ENCODE measurements around the gene RNF10. TPM values are rescaled to one million over a fixed set of nuclear protein-coding genes. Genes with fewer than 3 reads are reported as not detected.
A peak's percentile ranks its signal among the peaks of the same experiment; 100 is the strongest.

Gene RNF10
- total and polyA plus RNA-seq, 10 of the 15 experiments (the other 5 are each of a cell fraction or from before 2014, with no cell fraction given): 48.2 to 127 (median 64.5) TPM

GRCh38 chr12:120534203-120534702 is at the start of gene RNF10 (continued):
- peak; percentile 73 for TF ChIP-seq ZNF687 (IDR thresholded peaks at IDR 0.05)
- peak; percentile 86 for TF ChIP-seq PML (IDR thresholded peaks at IDR 0.05; ENCODE audit: low read length)
- TF ChIP-seq GABPA (IDR thresholded peaks at IDR 0.05; ENCODE audit: low read depth): peak; percentile 44; the same call in 1 of the 2 replicates
- TF ChIP-seq RAD51 (IDR thresholded peaks at IDR 0.05): peak; percentile 71; the same call in 1 of the 2 replicates
- peak; percentile 29; the same call in 1 of the 2 replicates for TF ChIP-seq ATF7 (IDR thresholded peaks at IDR 0.05; ENCODE audit: low read depth)
- no peak for TF ChIP-seq BCL11A (IDR thresholded peaks at IDR 0.05; ENCODE audit: low read depth, low read length)
- no peak for TF ChIP-seq ETV6 (conservative IDR thresholded peaks at IDR 0.05 in 1 of 2, IDR thresholded peaks at IDR 0.05 in 1 of 2; ENCODE audit: borderline replicate concordance in 1 of 2, low read depth in 1 of 2)
- peak; percentile 65 for TF ChIP-seq TAF1 (IDR thresholded peaks at IDR 0.05; ENCODE audit: borderline replicate concordance, low read depth, low read length)
- no peak for TF ChIP-seq EZH2 (IDR thresholded peaks at IDR 0.05; ENCODE audit: borderline replicate concordance, control insufficient read depth, low read depth, low read length)
- peak; percentile 69 for TF ChIP-seq DPF2 (IDR thresholded peaks at IDR 0.05)
- TF ChIP-seq E2F4 (IDR thresholded peaks at IDR 0.05; ENCODE audit: low read depth, low read length): 0 out of 2 replicates have a peak, but pooled peaks have one; percentile 40
- TF ChIP-seq BCLAF1 (IDR thresholded peaks at IDR 0.05): 0 out of 2 replicates have a peak, but pooled peaks have one; percentile 14
- no peak for TF ChIP-seq MYC (IDR thresholded peaks at IDR 0.05; ENCODE audit: insufficient read depth, insufficient read length, insufficient replicate concordance, low read length, severe bottlenecking)
- TF ChIP-seq E4F1 (IDR thresholded peaks at IDR 0.05; ENCODE audit: borderline replicate concordance, partially characterized antibody): peak; percentile 56
- 0 out of 2 replicates have a peak, but pooled peaks have one; percentile 48 for TF ChIP-seq MXI1 (IDR thresholded peaks at IDR 0.05; ENCODE audit: low read depth, low read length)
- no peak for TF ChIP-seq HDAC2 (IDR thresholded peaks at IDR 0.05)
- TF ChIP-seq POLR2AphosphoS2 (IDR thresholded peaks at IDR 0.05; ENCODE audit: low read depth, low read length): peak; percentile 91
- no peak for TF ChIP-seq ESRRA (IDR thresholded peaks at IDR 0.05; ENCODE audit: low read length)
- TF ChIP-seq POLR2AphosphoS5 (IDR thresholded peaks at IDR 0.05; ENCODE audit: low read length): peak; percentile 98
- TF ChIP-seq ZNF24 (IDR thresholded peaks at IDR 0.05): 0 out of 2 replicates have a peak, but pooled peaks have one; percentile 50

Data from GM12878 (cell line).